GM12874 (cell line): ENCODE measurements around the gene TMEM270.

Source experiments
- TF ChIP-seq, protein P1 (sequence below): IDR thresholded peaks from 2 replicates; pipeline ENCODE4 v1.5.1; 2011; ENCODE audit warnings: low read depth, mild to moderate bottlenecking, control low read depth, low read length, moderate library complexity; ENCODE audit not compliant: insufficient read depth

TMEM270 gene

DNA sequence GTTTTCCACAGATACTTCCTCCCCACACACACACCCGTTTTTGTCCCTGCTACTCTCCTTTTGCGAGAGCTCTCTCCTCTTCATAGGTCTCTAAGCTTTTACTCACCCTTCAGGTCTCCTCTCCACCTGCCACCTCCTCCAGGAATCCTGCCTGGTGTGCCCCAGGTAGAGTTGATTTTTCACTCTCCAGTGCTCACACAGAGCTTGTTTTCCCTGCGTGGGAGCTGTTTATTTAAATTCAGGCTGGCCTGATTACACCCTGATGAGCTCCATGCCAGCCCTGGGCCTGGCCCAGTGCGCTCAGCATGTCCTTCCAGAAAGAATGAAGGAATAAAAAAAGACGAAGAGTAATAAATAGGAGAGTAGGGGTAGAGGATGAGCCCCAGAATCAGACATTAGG is 37.7 kb upstream of the TMEM270 start:
- TF ChIP-seq, protein P1, sequence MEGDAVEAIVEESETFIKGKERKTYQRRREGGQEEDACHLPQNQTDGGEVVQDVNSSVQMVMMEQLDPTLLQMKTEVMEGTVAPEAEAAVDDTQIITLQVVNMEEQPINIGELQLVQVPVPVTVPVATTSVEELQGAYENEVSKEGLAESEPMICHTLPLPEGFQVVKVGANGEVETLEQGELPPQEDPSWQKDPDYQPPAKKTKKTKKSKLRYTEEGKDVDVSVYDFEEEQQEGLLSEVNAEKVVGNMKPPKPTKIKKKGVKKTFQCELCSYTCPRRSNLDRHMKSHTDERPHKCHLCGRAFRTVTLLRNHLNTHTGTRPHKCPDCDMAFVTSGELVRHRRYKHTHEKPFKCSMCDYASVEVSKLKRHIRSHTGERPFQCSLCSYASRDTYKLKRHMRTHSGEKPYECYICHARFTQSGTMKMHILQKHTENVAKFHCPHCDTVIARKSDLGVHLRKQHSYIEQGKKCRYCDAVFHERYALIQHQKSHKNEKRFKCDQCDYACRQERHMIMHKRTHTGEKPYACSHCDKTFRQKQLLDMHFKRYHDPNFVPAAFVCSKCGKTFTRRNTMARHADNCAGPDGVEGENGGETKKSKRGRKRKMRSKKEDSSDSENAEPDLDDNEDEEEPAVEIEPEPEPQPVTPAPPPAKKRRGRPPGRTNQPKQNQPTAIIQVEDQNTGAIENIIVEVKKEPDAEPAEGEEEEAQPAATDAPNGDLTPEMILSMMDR = no peak

DNA sequence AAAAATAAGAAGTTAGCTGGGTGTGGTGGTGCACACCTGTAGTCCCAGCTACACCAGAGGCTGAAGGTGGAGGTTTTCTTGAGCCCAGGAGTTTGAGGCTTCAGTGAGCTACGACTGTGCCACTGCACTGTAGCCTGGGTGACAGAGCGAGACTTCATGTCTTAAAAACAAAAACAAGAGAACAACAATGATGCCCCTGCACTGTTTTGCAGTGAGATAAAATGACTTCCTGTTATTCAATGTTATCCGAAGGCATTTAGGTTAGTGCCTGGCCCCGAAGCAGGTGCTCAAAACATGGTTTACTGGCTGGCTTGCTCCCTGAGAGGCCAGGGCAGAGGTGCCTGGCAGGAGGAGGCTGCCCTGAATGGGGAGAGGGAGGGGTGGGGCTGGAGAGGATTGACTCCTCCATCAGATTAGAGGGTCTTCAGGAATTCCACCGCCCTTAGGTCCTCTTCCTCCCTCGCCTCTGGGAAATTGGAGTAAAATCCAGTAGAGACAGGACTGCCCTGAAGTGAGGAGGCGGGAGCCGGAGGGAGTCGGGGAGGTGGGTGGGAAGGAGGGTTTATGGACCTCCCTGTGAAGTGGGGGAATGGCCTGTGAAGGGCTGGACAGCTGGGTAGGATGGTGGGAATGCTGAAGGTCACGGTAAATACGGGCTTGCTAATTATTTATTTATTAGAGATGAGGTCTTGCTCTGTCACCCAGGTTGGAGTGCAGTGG is 36.9 kb upstream of the TMEM270 start:
- TF ChIP-seq, protein P1 = no peak

DNA sequence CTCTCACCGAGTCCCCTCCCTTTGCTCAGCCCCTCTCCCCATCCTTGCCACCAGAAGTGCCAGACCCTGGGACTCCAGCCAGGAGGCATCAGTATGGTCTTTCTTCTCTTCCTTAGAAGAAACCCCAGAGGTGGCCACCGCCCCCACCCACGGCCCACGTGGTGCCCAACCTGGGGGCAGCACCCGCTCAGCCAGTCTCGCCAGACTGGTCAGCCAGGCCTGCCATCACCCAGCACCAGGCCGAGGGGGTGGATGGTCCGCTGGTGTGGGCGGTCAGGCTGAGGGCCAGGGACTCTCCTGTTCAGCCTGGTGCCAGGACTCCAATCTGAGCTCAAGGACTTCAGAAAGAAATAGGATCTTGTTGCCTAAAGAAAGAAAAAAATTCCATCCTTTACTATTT is 36.0 kb upstream of the TMEM270 start:
- TF ChIP-seq, protein P1 = no peak

DNA sequence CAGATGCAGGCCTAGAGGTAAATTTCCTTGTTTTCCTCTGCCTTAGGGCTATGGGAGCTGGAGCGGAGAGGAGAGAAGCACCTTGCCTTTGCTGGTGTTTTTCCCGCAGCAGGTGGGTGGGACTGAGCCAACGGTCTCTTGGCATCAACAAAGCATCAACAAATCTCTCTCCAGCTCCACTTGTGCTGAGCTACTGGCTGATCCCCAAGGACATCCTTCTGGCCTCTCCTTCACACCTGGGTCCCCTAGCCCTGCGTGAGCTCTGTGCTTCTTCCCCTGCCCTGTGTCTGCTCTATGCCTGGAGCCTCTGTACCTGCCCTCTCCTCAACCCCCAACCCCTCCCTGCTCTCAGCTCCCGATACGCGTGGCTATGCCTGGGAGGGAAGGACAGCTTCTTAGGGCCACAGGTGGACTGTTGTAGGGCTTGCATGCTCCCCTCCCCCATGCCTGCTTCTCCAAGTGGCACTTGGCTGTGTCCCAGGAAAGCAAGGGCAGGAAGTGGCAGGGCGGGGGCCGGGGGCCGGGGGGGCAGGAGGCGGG is 33.3 kb upstream of the TMEM270 start:
- TF ChIP-seq, protein P1 = no peak

DNA sequence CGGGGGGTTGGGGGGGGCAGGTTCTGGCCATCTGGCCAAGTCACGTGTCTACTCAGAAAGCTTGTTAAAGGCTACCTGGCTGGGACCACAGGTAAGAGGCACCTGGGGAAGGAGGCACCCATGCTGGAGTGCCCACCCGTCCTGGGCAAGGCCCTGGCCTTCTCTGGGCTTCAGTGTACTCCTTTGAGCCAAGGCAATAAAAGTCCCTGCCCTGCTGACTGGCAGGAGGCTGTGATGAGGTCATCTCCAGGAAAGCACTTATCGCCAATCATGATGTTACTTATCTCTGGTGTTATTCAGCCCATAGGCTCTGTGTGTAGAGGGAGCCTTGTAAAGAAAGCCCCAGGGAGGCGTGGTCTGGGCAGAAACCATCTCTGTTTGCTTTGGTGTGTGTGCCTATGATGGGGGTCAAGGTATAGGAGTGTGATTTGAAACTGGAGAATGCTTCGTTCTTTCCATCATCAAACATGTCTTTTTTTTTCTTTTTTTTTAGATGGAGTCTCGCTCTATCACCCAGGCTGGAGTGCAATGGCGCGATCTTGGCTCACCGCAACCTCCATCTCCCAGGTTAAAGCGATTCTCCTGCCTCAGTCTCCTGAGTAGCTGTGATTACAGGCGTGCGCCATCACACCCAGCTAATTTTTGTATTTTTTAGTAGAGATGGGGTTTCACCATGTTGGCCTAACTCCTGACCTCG is 32.7 kb upstream of the TMEM270 start:
- TF ChIP-seq, protein P1 = no peak

DNA sequence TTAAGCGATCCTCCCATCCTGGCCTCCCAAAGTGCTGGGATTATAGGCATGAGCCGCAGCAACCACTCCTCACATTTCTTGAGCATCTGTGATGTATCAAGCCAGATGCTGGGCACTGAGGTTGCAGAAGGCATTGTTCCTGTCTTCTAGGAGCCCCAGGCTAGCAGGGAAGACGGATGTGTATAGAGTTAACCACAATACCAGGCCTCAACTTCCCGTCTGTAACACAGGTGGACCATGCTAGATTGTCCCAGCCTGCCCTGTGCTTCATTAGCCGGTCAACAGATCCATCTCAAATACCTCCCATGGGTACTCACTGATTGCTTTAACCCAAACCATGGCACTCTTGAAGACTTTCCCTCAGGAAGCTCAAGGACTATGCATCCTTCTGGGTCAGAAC is 32.0 kb upstream of the TMEM270 start:
- TF ChIP-seq, protein P1 = no peak

DNA sequence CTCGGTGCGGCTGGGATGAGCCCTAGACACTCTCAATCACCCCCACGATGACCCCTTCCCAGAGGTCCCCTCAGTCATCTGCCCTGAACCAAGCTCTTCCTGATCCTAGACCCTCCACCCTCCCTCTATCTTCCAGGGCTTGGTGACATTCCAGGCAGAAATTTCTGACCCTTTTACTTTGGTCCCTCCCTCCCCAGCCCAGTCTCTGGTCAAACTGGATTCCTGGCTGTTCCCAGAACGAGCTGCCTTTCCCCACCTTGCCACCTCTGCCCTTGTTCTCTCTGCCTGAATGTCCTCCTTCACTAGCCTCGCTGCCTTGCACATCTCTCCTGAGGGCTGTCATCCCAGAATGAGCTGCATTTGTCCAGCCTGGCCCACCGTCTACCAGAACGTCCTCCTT is 31.5 kb upstream of the TMEM270 start:
- TF ChIP-seq, protein P1 = no peak
